GM21390 (cell line): ENCODE results near the gene GCH1.
"Not testable (repeated sequence)": the region's sequence is repeated elsewhere in the genome, so short reads cannot be mapped to it uniquely, and the experiment has no call there.

ENCODE experiments used
- ATAC-seq: cut with Tn5 transposase; IDR thresholded peaks from one replicate; pipeline ENCODE4 v1.9.1; 2021; ENCODE audit not compliant: unreplicated experiment

Gene GCH1

GRCh38 chr14:54804538-54805041 lies 98.0 kb downstream of the GCH1 start:
- no peak for ATAC-seq

- ATAC-seq = no peak
Observed at GRCh38 chr14:54803926-54804537, 98.6 kb downstream of the GCH1 start.

- no peak for ATAC-seq
Observed at GRCh38 chr14:54803396-54803795, 99.2 kb downstream of the GCH1 start.

GRCh38 chr14:54801482-54801881 lies 101.1 kb downstream of the GCH1 start:
- not testable (repeated sequence) for ATAC-seq

- no peak for ATAC-seq
Observed at GRCh38 chr14:54798465-54799124, 104.0 kb downstream of the GCH1 start.

GRCh38 chr14:54797986-54798385 lies 104.6 kb downstream of the GCH1 start:
- ATAC-seq = no peak

- no peak for ATAC-seq
Observed at GRCh38 chr14:54797556-54797955, 105.1 kb downstream of the GCH1 start.

GRCh38 chr14:54796961-54797360 lies 105.7 kb downstream of the GCH1 start:
- no peak for ATAC-seq

GRCh38 chr14:54794796-54795195 lies 107.8 kb downstream of the GCH1 start:
- ATAC-seq = no peak

- no peak for ATAC-seq
Observed at GRCh38 chr14:54794159-54794558, 108.5 kb downstream of the GCH1 start.

GRCh38 chr14:54792288-54792687 lies 110.3 kb downstream of the GCH1 start:
- ATAC-seq = no peak
